Sigmoid colon (tissue), 4 donors: Measurements from ENCODE around the gene ZFP69B.

Experiments used
- POLR2A ChIP-seq, 2 donors: fragments of 450-650 bp; IDR thresholded peaks; one replicate each; pipeline ENCODE4 v1.6.1; 2016; ENCODE audit warnings: antibody characterized with exemption in 2 of 2, mild to moderate bottlenecking in 2 of 2, moderate library complexity in 2 of 2
- POLR2AphosphoS5 ChIP-seq, 4 donors: sonication (generic); formaldehyde crosslinking; IDR thresholded peaks; one replicate each; pipeline ENCODE4 v1.6.1; 2017; ENCODE audit warnings: antibody characterized with exemption in 4 of 4
- TF ChIP-seq, protein P1 (sequence below), 4 experiments: fragments of 450-650 bp in 3 of 4; fragments of 200-600 bp in 1 of 4; IDR thresholded peaks; one replicate each; pipeline ENCODE4 v1.5.1; 2016 to 2019; ENCODE audit warnings: antibody characterized with exemption in 4 of 4, mild to moderate bottlenecking in 3 of 4, moderate library complexity in 2 of 4

DNA sequence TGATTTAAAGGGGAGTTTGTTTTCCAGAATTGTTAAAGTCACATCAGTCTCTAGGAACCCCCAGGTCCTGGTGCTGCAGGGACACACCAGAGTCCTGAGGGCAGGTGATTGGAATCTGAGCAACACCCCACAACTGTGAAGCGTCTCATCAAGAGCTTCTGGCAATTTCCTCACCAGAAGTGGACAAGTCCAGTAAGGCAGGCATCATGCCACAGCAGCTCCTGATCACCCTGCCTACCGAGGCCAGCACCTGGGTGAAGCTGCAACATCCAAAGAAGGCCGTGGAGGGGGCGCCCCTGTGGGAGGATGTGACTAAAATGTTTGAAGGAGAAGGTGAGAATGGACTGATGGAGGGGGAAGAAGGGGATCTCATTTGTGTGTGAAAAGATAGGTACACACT, 28.9 kb downstream of the ZFP69B start:
- TF ChIP-seq, protein P1, sequence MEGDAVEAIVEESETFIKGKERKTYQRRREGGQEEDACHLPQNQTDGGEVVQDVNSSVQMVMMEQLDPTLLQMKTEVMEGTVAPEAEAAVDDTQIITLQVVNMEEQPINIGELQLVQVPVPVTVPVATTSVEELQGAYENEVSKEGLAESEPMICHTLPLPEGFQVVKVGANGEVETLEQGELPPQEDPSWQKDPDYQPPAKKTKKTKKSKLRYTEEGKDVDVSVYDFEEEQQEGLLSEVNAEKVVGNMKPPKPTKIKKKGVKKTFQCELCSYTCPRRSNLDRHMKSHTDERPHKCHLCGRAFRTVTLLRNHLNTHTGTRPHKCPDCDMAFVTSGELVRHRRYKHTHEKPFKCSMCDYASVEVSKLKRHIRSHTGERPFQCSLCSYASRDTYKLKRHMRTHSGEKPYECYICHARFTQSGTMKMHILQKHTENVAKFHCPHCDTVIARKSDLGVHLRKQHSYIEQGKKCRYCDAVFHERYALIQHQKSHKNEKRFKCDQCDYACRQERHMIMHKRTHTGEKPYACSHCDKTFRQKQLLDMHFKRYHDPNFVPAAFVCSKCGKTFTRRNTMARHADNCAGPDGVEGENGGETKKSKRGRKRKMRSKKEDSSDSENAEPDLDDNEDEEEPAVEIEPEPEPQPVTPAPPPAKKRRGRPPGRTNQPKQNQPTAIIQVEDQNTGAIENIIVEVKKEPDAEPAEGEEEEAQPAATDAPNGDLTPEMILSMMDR (IDR thresholded peaks at IDR 0.05) = no peak
- TF ChIP-seq POLR2AphosphoS5 (IDR thresholded peaks at IDR 0.05) = no peak
- TF ChIP-seq POLR2A (IDR thresholded peaks at IDR 0.05) = no peak
